Measurements from ENCODE around the gene FXYD1. TPM values are rescaled to one million over a fixed set of nuclear protein-coding genes. Genes with fewer than 3 reads are reported as not detected.

The FXYD1 gene
- total and polyA plus RNA-seq, 2 of the 8 experiments (the other 6 are each of a cell fraction or from before 2014, with no cell fraction given), result 1.6 to 8.1 TPM

GRCh38 chr19:35105047-35105410 is 33.6 kb upstream of the FXYD1 start (continued):
- TF ChIP-seq EGR1 (IDR thresholded peaks at IDR 0.05; ENCODE audit: borderline replicate concordance, low read depth, low read length) (no peak), RXRA (IDR thresholded peaks at IDR 0.05; ENCODE audit: insufficient read depth, low read depth, low read length) (no peak), GTF2F1 (IDR thresholded peaks at IDR 0.05; ENCODE audit: borderline replicate concordance, low read depth, low read length) (no peak)

Measured in H1 (cell line).